ENCODE measurements around the gene SLC22A16.

GRCh38 chr6:110419028-110419739, 57.2 kb downstream of the SLC22A16 start:
- TF ChIP-seq GATA2 (IDR thresholded peaks at IDR 0.05; ENCODE audit: insufficient read depth, insufficient read length, low read depth, low read length): no peak
- TF ChIP-seq CTCF (IDR thresholded peaks at IDR 0.05; ENCODE audit: extremely low read depth in 1 of 2, insufficient read depth in 1 of 2, low read depth in 1 of 2, low read length in 2 of 2): no peak
- no peak for TF ChIP-seq POLR2A (IDR thresholded peaks at IDR 0.05; ENCODE audit: low read depth, low read length)
- no peak for TF ChIP-seq EZH2 (IDR thresholded peaks at IDR 0.05; ENCODE audit: borderline replicate concordance, low read depth, low read length, severe bottlenecking)
- TF ChIP-seq POLR2AphosphoS5 (IDR thresholded peaks at IDR 0.05; ENCODE audit: insufficient read depth, low read depth, low read length): no peak
